PC-9 (cell line): Measurements from ENCODE around the gene GPATCH4. TPM values are rescaled to one million over a fixed set of nuclear protein-coding genes. Genes with fewer than 3 reads are reported as not detected.

Experiments
- BruUV-seq: library from RNA; stranded (reverse); fragments of 400-500 nt; replicated peaks from 2 replicates; lab custom pipeline; 2021; lab: Mats Ljungman, UMichigan
- CTCF ChIA-PET: fragments of 300-600 bp; sonication (Branson Sonifier 250); formaldehyde crosslinking; loops from one replicate; lab custom pipeline; 2022; ENCODE audit warnings: antibody characterized with exemption; lab: Charles Lee
- POLR2A ChIA-PET: fragments of 300-600 bp; sonication (Branson Sonifier 250); formaldehyde crosslinking; loops from one replicate; lab custom pipeline; 2022; ENCODE audit warnings: antibody characterized with exemption; ENCODE audit not compliant: unreplicated experiment; lab: Charles Lee
- DNase-seq, 2 experiments: peaks; one replicate each; pipeline versions ENCODE4 v3.0.0 to v3.0.0-alpha.2; 2015 to 2022; ENCODE audit warnings: mixed read lengths in 1 of 2
- H2AFZ ChIP-seq: fragments of 200-600 bp; sonication (generic); 2 replicates; pipeline ENCODE4 v1.8.1; 2017; ENCODE audit warnings: antibody characterized with exemption
- H3F3A ChIP-seq: fragments of 200-600 bp; sonication (generic); 2 replicates; pipeline ENCODE4 v1.8.1; 2017; ENCODE audit warnings: antibody characterized with exemption, mild to moderate bottlenecking, low read depth; ENCODE audit not compliant: insufficient read depth
- H3K27ac ChIP-seq: fragments of 200-600 bp; sonication (generic); 2 replicates; pipeline ENCODE4 v1.6.1; 2016; ENCODE audit warnings: mixed run types
- H3K27me3 ChIP-seq: fragments of 200-600 bp; sonication (generic); 2 replicates; pipeline ENCODE4 v1.6.1; 2016; ENCODE audit warnings: low read depth, mixed run types; ENCODE audit not compliant: insufficient read depth
- H3K36me3 ChIP-seq: fragments of 200-600 bp; sonication (generic); 2 replicates; pipeline ENCODE4 v1.6.1; 2016; ENCODE audit warnings: low read depth, mixed run types
- H3K4me1 ChIP-seq: fragments of 200-600 bp; sonication (generic); replicated peaks from 2 replicates; pipeline ENCODE4 v1.6.1; 2016; ENCODE audit warnings: mixed run types; ENCODE audit not compliant: insufficient read depth
- H3K4me2 ChIP-seq: fragments of 200-600 bp; sonication (generic); 2 replicates; pipeline ENCODE4 v1.6.1; 2017; ENCODE audit warnings: mixed run types
- H3K4me3 ChIP-seq: fragments of 200-600 bp; sonication (generic); 2 replicates; pipeline ENCODE4 v1.6.1; 2016; ENCODE audit warnings: mixed run types
- H3K79me2 ChIP-seq: fragments of 200-600 bp; sonication (generic); 2 replicates; pipeline ENCODE4 v1.6.1; 2017; ENCODE audit warnings: low read depth, mixed run types
- H3K9me2 ChIP-seq: fragments of 200-600 bp; sonication (generic); 2 replicates; pipeline ENCODE4 v1.8.1; 2017; ENCODE audit warnings: mild to moderate bottlenecking; ENCODE audit not compliant: insufficient read depth
- H3K9me3 ChIP-seq: fragments of 200-600 bp; sonication (generic); 2 replicates; pipeline ENCODE4 v1.8.1; 2016; ENCODE audit warnings: low read depth; ENCODE audit not compliant: insufficient read depth
- H4K20me1 ChIP-seq: fragments of 200-600 bp; sonication (generic); 2 replicates; pipeline ENCODE4 v1.8.1; 2017; ENCODE audit not compliant: insufficient read depth
- CTCF ChIP-seq: fragments of 200-600 bp; sonication (generic); conservative IDR thresholded peaks from 2 replicates; pipeline ENCODE4 v1.6.1; 2017; ENCODE audit warnings: mixed run types, antibody characterized with exemption, mild to moderate bottlenecking, moderate library complexity
- EZH2 ChIP-seq: fragments of 200-600 bp; sonication (generic); IDR thresholded peaks from 2 replicates; pipeline ENCODE4 v1.8.0; 2017; ENCODE audit warnings: antibody characterized with exemption, low read depth
- intact Hi-C: fragments of 100-400 bp; cut with micrococcal nuclease; formaldehyde crosslinking; loops from one replicate; pipeline ENCODE4 v1.10.0; 2022; ENCODE audit not compliant: unreplicated experiment
- total RNA-seq: library from RNA; stranded (reverse); gene quantifications from 2 replicates; pipeline ENCODE4 v1.2.3, GENCODE V29; 2021

Gene GPATCH4
- total RNA-seq, 1 experiment from 2014 or later = 17.5 TPM

GRCh38 chr1:156582388-156583017, 18.8 kb downstream of the GPATCH4 start:
- no peaks in the 10 kb centered on the region for H4K20me1 ChIP-seq
- TF ChIP-seq EZH2 (no peak), CTCF (no peak)
- no peak overlapping the region for H3K4me2 ChIP-seq
- no peaks in the 10 kb centered on the region for H3K27me3 ChIP-seq
- H3K36me3 ChIP-seq = no peaks in the 10 kb centered on the region
- no peak for DNase-seq
- no peak overlapping the region for H3K4me3 ChIP-seq
- H3K4me1 ChIP-seq = no peaks in the 10 kb centered on the region
- no peaks in the 10 kb centered on the region for H3F3A ChIP-seq
- no peaks in the 10 kb centered on the region for H3K79me2 ChIP-seq
- intact Hi-C loops = no loop called here
- H2AFZ ChIP-seq = no peak overlapping the region
- no peak overlapping the region for H3K27ac ChIP-seq
- ChIA-PET POLR2A (no interaction called here), CTCF (interaction anchor here (0.8 kb wide), 2 partner anchors 9 to 11 kb away, joined by 3 read pairs; no protein-coding TSS in a partner anchor)
- H3K9me3 ChIP-seq = no peaks in the 10 kb centered on the region
- no peaks in the 10 kb centered on the region for H3K9me2 ChIP-seq
- no TSS peak for BruUV-seq

GRCh38 chr1:156581661-156582387, 19.5 kb downstream of the GPATCH4 start:
- Histone ChIP-seq H3K36me3 (no peaks in the 10 kb centered on the region), H3K9me3 (no peaks in the 10 kb centered on the region), H3K4me1 (no peaks in the 10 kb centered on the region), H3K4me2 (no peak overlapping the region), H3K27ac (no peak overlapping the region), H3K27me3 (no peaks in the 10 kb centered on the region), H2AFZ (no peak overlapping the region), H4K20me1 (no peaks in the 10 kb centered on the region), H3F3A (no peaks in the 10 kb centered on the region), H3K79me2 (no peaks in the 10 kb centered on the region), H3K4me3 (no peak overlapping the region), H3K9me2 (no peaks in the 10 kb centered on the region)
- ChIA-PET CTCF (interaction anchor here (0.8 kb wide), 2 partner anchors 9 to 11 kb away, joined by 3 read pairs; no protein-coding TSS in a partner anchor), POLR2A (interaction anchor here (0.6 kb wide), 1 partner anchor 411 kb away, joined by 3 read pairs; no protein-coding TSS in a partner anchor)
- DNase-seq = no peak
- intact Hi-C loops = no loop called here
- TF ChIP-seq EZH2 = no peak
- TF ChIP-seq CTCF = no peak
- no TSS peak for BruUV-seq

DNA sequence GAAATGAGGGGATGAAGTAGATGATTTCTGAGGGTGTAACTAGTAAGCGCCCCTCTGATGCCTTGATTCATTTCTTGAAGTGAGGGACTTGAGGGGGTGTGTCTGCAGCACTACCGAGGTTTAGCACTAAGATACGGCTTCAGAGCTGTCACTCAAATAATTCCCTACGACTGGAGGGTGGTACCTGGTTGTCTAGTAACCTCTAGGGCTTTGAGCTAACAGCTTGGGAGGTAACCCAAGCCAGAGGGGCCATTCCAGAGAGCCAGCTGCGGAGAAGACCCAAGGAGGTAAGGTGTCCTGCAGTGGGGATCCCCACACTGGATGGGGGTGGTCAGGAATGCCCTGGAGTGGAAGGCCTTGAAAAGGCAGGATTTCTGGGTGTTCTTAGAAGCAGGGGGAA, 21.8 kb downstream of the GPATCH4 start, which contains the start of gene TTC24:
TTC24 (plus strand) TSS at position 252 of the 400 bp plus-strand sequence. CDS start 1,642 bp downstream, outside the sequence.
- Histone ChIP-seq H3K9me3 (no peaks in the 10 kb centered on the region), H3K4me3 (no peak within 1 kb of the TSS), H3K4me1 (no peaks in the 10 kb centered on the region), H3F3A (no peaks in the 10 kb centered on the region), H3K36me3 (no peaks in the 10 kb centered on the region), H3K27ac (no peak within 1 kb of the TSS), H2AFZ (no peak within 1 kb of the TSS), H3K4me2 (no peak within 1 kb of the TSS), H3K9me2 (no peaks in the 10 kb centered on the region), H3K27me3 (no peaks in the 10 kb centered on the region), H3K79me2 (no peaks in the 10 kb centered on the region), H4K20me1 (no peaks in the 10 kb centered on the region)
- intact Hi-C loops = no loop called here
- DNase-seq = no peak
- TF ChIP-seq CTCF = no peak
- no peak for TF ChIP-seq EZH2
- no TSS peak for BruUV-seq
- POLR2A ChIA-PET = no interaction called here
- CTCF ChIA-PET = interaction anchor here (0.7 kb wide), 1 partner anchor 466 kb away, joined by 3 read pairs; no protein-coding TSS in a partner anchor
